Esophagus squamous epithelium (tissue), 5 donors: ENCODE data around the gene EVA1B. TPM values are rescaled to one million over a fixed set of nuclear protein-coding genes. Genes with fewer than 3 reads are reported as not detected.

Experiments used
- DNase-seq: peaks from one replicate; lab custom pipeline; 2025; lab: John Stamatoyannopoulos, UW
- H3K27ac ChIP-seq, 4 donors: fragments of 200-600 bp; sonication (generic); one replicate each; pipeline ENCODE4 v1.5.1; 2016 to 2019; ENCODE audit warnings: mild to moderate bottlenecking in 1 of 4
- H3K27me3 ChIP-seq, 4 donors: fragments of 200-600 bp; sonication (generic); 1 replicate in 3 of 4; 2 replicates in 1 of 4; pipeline versions ENCODE4 v1.5.1 to v1.6.0; 2017 to 2021; ENCODE audit warnings: antibody characterized with exemption in 1 of 4
- H3K36me3 ChIP-seq, 3 donors: fragments of 200-600 bp; sonication (generic); one replicate each; pipeline ENCODE4 v1.5.1; 2016 to 2019
- H3K4me1 ChIP-seq, 3 donors: fragments of 200-600 bp; sonication (generic); one replicate each; pipeline ENCODE4 v1.5.1; 2017 to 2019
- H3K4me3 ChIP-seq, 4 donors: fragments of 200-600 bp; sonication (generic); 1 replicate in 3 of 4; 2 replicates in 1 of 4; pipeline ENCODE4 v1.5.1; 2016 to 2019; ENCODE audit warnings: mild to moderate bottlenecking in 2 of 4, moderate library complexity in 1 of 4
- H3K9me3 ChIP-seq, 3 donors: fragments of 200-600 bp; sonication (generic); one replicate each; pipeline ENCODE4 v1.5.1; 2016 to 2019
- POLR2A ChIP-seq, 4 donors: fragments of 450-650 bp; IDR thresholded peaks; one replicate each; pipeline ENCODE4 v1.6.1; 2017; ENCODE audit warnings: antibody characterized with exemption in 4 of 4, mild to moderate bottlenecking in 4 of 4, moderate library complexity in 3 of 4
- WGBS, 2 donors: methylation state at CpG; one replicate each; pipeline ENCODE4 v1.1.5; 2018; 5-methylcytosine and 5-hydroxymethylcytosine counted together
- intact Hi-C: fragments of 100-400 bp; cut with DNase I; formaldehyde crosslinking; loops from one replicate; pipeline ENCODE4 v1.15.0; 2022
- total RNA-seq, 4 donors: library from RNA; depleted of rRNA; stranded (reverse); fragments of >200 nt; gene quantifications; one replicate each; pipeline ENCODE4 v1.1.0, GENCODE V29; 2016
- TF ChIP-seq, protein P1 (sequence below), 6 experiments: fragments of 450-650 bp in 4 of 6; fragments of 200-600 bp in 2 of 6; sonication (generic) in 2 of 6; IDR thresholded peaks; one replicate each; pipeline ENCODE4 v1.5.1; 2016 to 2019; ENCODE audit warnings: antibody characterized with exemption in 6 of 6, mild to moderate bottlenecking in 4 of 6, moderate library complexity in 4 of 6
- donor health status: DM: yes; HTN: yes; CAD: no.

Gene EVA1B
- total RNA-seq, 4 donors from 2014 or later = 7.5 to 22.1 (median 12.8) TPM

DNA sequence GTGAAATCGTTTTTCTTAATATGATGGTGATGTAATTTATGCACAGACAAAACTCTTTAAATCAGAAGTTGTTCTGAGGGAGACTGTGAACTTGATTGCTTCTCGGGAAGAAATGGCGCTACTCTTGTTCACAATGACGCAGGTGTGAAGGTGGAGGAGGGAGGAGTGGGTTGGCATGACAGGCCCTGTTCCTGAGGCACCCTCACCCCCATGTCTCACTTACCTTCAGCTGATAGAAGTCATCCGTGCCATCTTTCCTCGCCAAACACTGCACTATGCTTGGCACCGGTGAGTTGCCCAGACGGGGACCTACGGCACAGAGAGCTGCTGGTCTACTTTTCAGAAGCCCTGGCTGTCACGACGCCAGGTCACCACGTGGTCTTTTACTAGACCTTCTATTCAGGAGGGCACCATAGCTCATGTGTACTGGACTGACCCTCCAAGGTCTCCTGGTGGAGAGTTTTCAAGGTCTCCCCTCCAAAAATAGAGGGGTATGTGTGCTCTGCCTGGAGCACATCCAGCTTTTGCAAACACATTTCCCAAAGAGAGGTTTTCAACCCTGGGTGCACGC, 35.2 kb upstream of the EVA1B start:
- WGBS, 2 donors = 86 to 91% methylated on average over 9 of the region's 13 CpGs
- TF ChIP-seq POLR2A (IDR thresholded peaks at IDR 0.05) = no peak
- TF ChIP-seq, protein P1, sequence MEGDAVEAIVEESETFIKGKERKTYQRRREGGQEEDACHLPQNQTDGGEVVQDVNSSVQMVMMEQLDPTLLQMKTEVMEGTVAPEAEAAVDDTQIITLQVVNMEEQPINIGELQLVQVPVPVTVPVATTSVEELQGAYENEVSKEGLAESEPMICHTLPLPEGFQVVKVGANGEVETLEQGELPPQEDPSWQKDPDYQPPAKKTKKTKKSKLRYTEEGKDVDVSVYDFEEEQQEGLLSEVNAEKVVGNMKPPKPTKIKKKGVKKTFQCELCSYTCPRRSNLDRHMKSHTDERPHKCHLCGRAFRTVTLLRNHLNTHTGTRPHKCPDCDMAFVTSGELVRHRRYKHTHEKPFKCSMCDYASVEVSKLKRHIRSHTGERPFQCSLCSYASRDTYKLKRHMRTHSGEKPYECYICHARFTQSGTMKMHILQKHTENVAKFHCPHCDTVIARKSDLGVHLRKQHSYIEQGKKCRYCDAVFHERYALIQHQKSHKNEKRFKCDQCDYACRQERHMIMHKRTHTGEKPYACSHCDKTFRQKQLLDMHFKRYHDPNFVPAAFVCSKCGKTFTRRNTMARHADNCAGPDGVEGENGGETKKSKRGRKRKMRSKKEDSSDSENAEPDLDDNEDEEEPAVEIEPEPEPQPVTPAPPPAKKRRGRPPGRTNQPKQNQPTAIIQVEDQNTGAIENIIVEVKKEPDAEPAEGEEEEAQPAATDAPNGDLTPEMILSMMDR (IDR thresholded peaks at IDR 0.05) = no peak
- Histone ChIP-seq H3K27me3 (no peaks in the 10 kb centered on the region), H3K9me3 (no peaks in the 10 kb centered on the region), H3K4me3 (no peak overlapping the region), H3K4me1 (peaks cover 0 to 12% (median 0%) of the 10 kb centered on the region in 3 donors), H3K36me3 (peaks cover 20 to 89% (median 24%) of the 10 kb centered on the region in 3 donors), H3K27ac (peak overlapping the region in 1 of 4 donors; percentile 65)
- DNase-seq = no peak
- intact Hi-C loops = no loop called here

DNA sequence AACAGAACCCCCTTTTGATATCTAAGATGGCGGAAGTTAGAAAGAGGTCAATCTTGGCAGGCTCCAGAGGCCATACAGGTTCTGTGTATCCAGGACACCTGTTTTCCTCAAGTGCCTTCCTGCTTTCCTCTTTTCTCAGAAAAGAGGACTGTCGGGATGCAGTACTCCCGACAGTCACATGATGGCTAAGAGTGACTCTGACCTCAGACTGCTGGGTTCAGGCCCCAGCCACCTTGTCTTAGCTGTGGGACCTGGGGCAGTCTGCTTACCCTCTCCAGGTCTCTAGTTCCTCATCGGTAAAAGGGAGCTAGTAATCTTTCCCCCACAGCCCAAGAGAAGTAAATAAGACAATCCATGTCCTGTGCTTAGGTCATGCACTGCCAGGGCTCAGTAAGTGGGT, 32.4 kb upstream of the EVA1B start:
- Histone ChIP-seq H3K27ac (no peak overlapping the region), H3K4me1 (peaks cover 15 to 39% (median 20%) of the 10 kb centered on the region in 3 donors), H3K36me3 (peaks cover 23 to 85% (median 29%) of the 10 kb centered on the region in 3 donors), H3K27me3 (no peaks in the 10 kb centered on the region), H3K4me3 (no peak overlapping the region), H3K9me3 (no peaks in the 10 kb centered on the region)
- intact Hi-C loops = no loop called here
- 72 to 84% methylated on average over 3 to 4 of the region's 4 CpGs for WGBS, 2 donors
- DNase-seq = no peak
- TF ChIP-seq POLR2A (IDR thresholded peaks at IDR 0.05) = no peak
- TF ChIP-seq, protein P1 (IDR thresholded peaks at IDR 0.05) = no peak

DNA sequence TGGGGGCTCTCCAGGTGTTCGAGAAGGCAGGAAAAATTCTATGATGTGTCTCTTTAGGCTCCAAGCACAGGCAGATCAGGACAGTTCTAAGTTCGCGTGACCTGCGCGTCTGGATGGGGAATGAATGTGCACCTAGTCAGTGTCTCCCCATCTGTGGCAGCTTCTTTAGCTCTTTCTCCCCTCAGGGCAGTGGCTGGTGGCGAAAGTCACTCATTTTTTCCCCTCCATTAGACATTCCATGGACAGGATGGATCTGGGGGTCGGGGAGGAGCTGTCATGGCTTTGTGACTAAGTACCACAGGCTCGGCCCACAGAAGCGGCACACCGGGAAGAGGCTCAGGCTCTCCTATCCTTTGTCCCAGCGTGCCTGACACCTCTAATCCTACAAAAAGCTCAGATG, 31.0 kb upstream of the EVA1B start:
- WGBS, 2 donors = 74 to 86% methylated on average over 2 to 9 of the region's 11 CpGs
- TF ChIP-seq POLR2A (IDR thresholded peaks at IDR 0.05) = no peak
- TF ChIP-seq, protein P1 (IDR thresholded peaks at IDR 0.05) = no peak
- H3K36me3 ChIP-seq = peaks cover 23 to 91% (median 29%) of the 10 kb centered on the region in 3 donors
- H3K27me3 ChIP-seq = no peaks in the 10 kb centered on the region
- DNase-seq = no peak
- H3K27ac ChIP-seq = peak overlapping the region in 1 of 4 donors; percentile 13
- no peak overlapping the region for H3K4me3 ChIP-seq
- intact Hi-C loops = no loop called here
- H3K9me3 ChIP-seq = no peaks in the 10 kb centered on the region
- H3K4me1 ChIP-seq = peaks cover 28 to 45% (median 34%) of the 10 kb centered on the region in 3 donors

DNA sequence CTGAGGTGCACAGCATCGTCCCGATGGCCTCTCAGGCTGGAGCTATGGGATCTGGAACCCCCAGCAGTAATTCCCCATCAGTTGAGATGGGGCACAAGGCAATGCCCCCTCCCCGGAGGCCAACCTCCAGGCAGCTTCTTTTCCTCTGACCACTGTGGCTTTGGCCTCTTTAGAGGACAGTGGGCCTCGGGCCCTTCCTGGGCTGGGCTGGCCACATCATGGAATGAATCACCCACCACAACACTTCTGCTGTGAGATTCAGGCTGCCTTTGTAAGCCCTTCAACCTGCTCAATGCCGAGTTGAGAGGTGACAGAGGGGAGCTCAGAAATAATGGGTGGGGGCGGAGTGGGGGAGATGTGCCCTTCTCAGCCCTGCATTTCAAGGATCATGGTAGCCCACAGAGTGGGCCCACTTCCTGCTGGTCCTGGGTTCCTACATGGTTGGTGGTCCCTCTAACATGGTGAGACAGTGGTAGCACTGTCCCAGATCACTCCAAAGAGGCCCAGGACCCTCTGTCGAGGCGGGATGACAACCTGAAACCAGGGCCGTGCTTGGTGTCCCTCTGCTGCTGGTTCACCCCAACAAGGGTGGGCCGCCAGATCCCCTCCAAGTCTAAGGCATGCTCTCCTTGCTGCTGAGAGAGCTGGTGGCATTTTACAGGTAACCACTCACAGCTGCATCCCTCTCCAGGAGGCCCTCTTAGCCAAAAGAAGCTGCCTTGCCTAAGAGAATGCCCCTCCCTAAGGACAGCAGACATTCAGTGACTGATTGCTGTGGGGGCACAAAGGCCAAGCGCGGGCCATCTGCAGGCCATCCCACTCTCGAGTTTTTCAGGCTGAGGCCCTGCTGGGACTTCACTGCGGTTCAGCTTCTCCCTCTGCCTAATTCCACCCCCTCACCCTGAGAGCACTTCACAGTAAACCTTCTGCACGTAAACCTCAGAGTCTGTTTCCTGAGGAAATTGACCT, 29.7 kb upstream of the EVA1B start:
- Histone ChIP-seq H3K27me3 (no peaks in the 10 kb centered on the region), H3K4me3 (no peak overlapping the region), H3K36me3 (peaks cover 24 to 91% (median 31%) of the 10 kb centered on the region in 3 donors), H3K4me1 (peaks cover 36 to 51% (median 37%) of the 10 kb centered on the region in 3 donors), H3K27ac (peak overlapping the region in 3 of 4 donors; percentile 85 to 89 (median 87)), H3K9me3 (no peaks in the 10 kb centered on the region)
- intact Hi-C loops = no loop called here
- DNase-seq = no peak
- TF ChIP-seq POLR2A (IDR thresholded peaks at IDR 0.05) = no peak
- TF ChIP-seq, protein P1 (IDR thresholded peaks at IDR 0.05) = no peak
- WGBS, 2 donors = 82 to 87% methylated on average over 9 to 11 of the region's 15 CpGs
